SHP77 (cell line): ENCODE measurements around the gene SMTNL2.

Source experiments
- DNase-seq, 2 experiments: peaks; one replicate each; lab custom pipeline; 2025; lab: John Stamatoyannopoulos, UW

SMTNL2 gene

GRCh38 chr17:4584101-4584916, at the start of gene SMTNL2:
SMTNL2 (plus strand) TSS chr17:4584529; CDS start chr17:4584606, 77 bp downstream.
- DNase-seq = no peak

DNA sequence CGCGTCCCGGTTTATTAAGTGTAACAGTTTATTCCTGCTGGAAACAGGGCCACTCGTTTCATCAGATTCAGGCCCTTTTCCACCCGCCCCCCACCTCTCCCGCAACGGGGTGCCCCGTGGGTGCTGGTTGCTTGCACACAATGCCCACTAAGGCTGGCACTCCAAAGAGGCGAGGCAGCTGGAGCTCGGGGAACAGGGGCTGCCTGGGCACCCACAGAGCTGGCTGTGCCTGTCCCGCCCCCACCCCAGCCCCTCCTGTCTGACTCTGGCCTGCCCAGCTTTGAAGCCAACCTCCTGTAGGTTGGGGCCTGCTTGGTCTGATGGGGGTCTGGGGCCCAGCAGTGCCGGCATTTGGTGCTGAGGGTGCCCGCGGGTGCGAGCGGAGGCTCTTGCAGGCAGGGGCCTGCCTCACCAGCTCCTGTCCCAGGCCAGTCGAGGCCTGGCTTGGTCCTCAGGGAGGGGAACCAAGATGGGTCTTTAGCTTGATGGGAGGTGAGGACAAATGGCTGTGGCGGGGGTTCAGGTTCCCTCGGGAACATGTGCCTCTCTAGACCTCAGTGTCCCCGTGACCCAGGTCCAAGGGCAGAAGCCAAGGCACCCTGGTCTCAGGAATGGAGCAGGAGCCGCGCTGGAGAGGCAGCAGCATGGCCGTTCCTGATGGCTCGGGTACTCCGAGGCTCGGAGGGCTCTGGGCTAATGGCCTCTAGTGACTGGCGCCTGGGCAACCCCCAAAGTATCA, 49.2 kb upstream of the SMTNL2 start:
- no peak for DNase-seq

DNA sequence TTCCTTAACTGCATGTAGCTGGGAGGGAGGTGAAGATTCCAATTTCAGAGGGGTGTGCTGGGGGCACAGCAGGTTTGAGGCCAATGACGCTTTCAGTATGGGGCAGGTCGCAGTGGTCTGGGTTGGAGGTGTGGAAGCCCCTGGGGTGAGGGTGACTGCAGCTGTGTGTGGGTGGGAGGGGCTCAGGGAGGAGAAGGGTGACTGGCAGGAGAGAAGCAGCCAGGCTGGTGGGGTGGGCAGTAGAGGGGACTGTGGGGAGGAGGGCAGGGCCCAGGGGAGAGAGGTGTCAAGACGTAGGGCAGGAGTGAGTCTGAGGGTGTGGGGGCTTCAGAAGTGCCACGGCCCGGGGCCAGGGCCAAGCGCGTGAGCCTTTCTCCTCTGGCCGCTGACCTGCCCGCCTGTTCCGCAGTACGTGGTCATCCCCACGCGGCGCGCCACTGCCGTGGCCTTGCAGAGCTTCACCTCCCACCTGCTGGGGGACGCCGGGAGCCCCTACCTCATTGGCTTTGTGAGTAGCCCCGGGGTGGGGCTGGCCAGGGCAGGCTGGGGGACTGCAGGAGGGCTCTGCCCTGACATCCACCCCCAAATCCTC, 48.6 kb upstream of the SMTNL2 start:
- DNase-seq = no peak

- no peak for DNase-seq
Observed at GRCh38 chr17:4536259-4536741, 48.0 kb upstream of the SMTNL2 start.

- DNase-seq = no peak
Observed at GRCh38 chr17:4536742-4537411, 47.5 kb upstream of the SMTNL2 start.

DNA sequence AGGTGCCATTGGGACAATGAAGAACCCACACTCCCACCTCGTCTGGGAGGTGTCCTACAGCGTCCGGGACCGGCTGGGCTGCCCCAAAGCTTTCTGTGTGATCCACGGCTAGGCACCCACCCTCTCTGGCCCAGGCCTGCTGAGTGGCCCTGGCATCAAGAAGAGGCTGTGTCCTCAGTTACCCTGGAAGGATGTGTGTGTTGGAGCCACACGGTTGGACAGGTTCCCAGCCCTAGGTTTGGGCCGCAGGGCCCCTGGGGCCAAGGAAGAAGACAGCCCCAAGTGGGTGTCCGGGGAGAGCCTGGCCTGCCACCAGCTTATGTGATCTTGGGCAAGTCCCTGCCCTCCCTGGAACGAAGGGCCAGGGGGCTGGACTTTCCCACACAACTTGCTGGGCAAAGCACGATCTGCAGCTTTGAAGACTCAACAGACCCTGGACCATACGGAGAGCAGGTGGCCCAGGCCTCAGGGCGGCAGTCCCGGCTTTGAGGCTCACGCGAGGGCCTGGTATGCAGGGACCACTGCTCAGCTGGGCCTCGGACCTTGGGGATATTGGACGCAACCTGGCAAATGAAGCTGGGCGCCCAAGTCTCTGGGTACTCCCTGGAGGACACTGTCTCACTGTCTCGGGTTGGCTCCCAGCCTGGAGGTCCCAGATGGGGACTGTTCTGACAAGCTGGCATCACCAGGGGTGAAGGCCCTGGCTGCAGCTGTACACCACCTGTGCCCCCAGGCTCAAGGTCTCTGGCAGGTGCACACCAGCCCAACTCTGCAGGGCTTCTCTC, 46.7 kb upstream of the SMTNL2 start:
- DNase-seq = no peak

GRCh38 chr17:4538236-4539002, 45.9 kb upstream of the SMTNL2 start:
- DNase-seq = no peak

DNA sequence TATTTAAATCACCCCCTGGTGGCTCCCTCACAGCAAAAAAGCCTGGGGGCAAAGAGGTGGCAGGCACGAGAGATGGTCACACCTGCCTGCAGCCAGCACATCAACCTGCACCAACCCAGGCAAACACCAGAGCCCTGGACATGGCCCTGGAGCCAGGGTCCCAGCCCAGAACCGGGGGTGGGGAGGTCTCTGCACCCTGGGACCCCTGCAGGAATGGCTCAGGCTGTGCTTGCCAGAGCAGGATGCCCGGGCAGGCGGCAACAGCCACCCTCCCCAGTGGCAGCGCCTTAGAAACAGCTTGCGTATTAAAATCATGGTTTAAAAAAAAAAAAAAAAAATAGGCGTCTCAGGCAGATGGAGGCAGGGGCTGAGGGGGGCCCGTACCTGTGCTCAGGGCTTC, 45.3 kb upstream of the SMTNL2 start:
- no peak for DNase-seq

DNA sequence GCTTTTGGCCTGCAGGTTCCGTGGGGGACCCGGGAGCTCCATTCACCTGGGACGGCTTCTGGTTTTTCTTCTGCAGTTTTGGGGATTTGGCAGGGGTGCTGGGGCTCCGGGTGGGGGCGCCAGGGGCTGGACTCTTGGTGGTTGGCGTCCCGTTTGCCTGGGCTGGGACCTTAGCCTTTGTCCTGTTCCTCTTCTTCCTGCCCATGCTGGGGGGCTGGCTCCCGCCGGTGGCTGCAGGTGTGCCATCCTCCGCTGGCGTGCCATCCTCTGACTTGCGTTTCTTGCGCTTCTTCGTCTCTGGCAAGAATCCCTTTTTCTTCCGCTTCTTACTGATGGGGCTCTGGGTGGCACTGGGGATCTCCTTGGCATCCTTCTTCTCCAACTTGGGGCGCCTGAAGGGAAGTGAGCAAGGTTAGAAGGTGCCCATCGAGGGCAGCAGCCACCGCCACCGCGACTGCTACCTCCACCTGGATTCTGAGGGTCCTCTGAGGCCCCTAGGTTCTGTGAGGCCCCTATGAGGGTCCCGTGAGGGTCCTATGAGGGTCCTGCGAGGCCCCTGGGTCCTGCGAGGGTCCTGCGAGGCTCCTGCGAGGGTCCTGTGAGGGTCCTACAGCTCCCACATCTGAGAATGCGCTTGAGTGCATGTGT, 44.6 kb upstream of the SMTNL2 start:
- DNase-seq = no peak

DNA sequence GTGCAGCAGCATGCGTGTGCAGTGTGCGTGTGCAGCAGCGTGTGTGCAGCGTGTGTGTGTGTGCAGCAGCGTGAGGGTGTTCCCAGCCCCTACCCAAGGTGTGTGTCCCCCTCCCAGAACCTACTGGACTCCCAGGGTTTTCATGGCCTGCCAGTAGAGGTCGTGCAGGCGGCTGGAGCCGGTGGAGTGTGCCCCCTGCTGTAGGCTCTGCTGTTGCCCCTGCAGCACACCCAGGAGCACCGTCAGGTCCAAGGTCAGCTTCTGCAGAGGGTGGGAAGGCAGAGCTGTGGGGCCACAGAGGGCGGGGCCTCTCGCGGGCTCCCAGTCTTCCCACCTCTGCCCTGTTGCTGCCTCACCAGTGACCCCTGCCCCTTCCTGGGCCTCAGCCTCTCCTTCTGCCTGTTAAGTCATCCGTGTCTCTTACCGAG, 44.1 kb upstream of the SMTNL2 start:
- no peak for DNase-seq

DNA sequence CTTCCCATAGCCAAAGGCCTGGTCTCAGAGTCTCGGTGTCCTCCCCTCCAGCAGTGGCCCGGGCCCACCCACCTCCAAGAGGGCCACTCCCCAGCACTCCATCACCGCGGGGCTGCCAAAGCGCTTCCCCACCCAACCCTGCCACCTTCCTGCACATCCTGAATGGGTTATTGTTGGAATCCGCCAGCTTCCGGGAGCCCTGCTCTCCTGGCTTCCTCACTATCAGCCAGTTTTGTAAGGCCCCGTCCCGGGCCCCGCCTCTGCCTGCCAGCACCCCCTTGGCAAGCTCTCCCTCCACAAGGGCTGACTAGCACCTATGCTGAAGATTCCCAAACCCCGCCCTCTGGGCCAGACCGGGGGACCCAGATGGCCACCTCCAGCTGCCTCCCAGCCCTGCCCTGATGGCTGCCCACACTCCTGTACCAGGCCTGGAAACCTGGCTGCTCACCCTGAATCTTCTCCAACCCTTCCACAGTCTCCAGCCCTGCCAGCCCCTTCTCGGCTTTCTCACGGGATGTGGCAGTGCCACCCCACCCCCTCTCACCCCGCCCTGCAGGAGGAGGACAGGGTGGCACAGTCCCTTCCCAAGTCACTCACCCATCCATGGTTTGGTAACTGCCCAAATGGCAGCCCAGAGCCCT, 43.5 kb upstream of the SMTNL2 start:
- DNase-seq = no peak

- no peak for DNase-seq
Observed at GRCh38 chr17:4541328-4542002, 42.9 kb upstream of the SMTNL2 start.

- no peak for DNase-seq
Observed at GRCh38 chr17:4542003-4542725, 42.2 kb upstream of the SMTNL2 start.

DNA sequence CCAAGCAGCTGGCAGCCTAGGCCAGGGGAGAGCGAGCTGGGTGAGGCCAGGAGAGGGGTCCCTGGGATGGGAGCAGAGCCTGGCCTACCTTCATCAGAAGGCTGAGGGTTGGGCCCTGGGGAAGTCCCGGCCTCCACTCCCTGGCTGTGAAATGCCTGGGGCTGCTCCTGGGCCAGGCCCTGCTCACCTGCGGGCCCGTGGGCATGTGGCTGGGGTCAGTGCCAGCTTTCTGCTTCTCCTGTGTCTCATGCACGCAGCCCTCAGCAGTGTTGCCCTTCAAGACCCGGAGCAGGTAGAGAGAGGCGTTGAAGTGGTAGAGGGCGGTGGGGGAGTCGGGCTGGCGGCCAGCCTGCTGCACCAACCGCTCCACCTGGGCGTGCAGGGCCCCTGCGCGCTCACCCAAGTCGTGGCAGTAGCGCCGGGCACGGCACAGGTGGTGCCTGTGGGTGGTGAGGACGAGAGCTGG, 41.6 kb upstream of the SMTNL2 start:
- no peak for DNase-seq

DNA sequence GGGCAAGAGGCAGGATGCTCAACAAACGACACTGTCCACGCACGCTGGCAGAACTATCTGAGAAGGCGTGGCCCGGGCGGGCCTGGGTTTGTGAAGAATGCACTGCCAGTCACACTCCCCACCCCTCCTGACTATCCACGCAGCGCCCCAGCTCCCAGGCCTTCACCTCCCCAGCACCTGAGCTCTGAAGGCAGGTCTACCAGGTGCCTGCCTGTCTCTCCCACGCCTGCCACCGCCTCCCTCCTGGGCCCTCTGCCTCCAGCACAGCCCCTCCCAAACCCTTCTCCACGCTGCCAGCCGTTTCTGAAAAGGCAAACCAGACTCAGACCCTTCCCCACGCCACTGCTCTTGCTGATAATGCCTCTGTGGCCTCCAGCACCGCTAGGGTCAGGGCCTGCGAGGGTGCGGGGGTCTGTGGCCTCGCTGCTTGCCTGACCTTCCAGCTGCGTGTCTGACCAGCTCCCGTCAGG, 40.7 kb upstream of the SMTNL2 start:
- DNase-seq = no peak

GRCh38 chr17:4544135-4544950, 40.0 kb upstream of the SMTNL2 start:
- DNase-seq = no peak

DNA sequence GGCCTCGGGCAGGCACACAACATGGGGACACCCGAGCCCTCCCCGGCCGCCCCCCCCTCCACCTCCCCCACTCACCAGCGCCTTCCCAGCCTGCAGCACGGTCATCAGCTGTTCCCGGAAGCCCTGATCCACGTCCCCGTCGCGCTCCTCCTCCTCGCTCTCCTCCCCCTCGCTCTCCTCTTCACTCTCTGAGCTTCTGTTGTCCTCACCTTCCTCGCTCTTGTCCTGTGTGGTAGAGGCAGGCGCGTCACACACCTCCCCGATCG, 39.4 kb upstream of the SMTNL2 start:
- DNase-seq = no peak
